IPS DF 4.7 (cell line): ENCODE measurements around the gene ZNF296.

ENCODE experiments used
- DNase-seq: peaks from one replicate; pipeline ENCODE4 v3.0.0-alpha.2; 2013; ENCODE audit warnings: low spot score; ENCODE audit errors: extremely low read depth

The ZNF296 gene

GRCh38 chr19:45059258-45059965, 16.9 kb downstream of the ZNF296 start:
- no peak for DNase-seq

- no peak for DNase-seq
These were observed 17.6 kb downstream of the ZNF296 start for GRCh38 chr19:45058622-45059159.

GRCh38 chr19:45057444-45057843, 18.8 kb downstream of the ZNF296 start:
- no peak for DNase-seq

DNA sequence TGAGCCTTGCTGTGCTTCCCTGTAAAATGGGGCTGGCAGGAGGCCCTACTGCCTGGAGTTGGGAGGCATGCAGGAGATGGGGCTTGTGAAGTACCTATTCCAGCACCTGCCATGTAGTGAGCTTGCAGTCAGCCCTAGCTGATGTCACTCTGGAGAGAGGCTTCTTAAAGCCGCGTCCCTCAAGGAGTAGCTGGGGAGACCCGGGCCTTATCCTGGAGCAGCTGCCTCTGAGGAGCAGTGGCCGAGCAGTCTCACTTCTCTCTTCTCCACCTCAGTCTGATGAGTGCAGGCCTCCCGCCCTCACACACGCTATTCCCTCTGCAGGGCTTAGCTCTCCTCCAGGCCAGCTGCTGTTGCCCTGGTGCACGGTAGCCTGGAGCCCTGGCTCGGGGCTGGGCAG, 19.4 kb downstream of the ZNF296 start:
- DNase-seq, result no peak

DNA sequence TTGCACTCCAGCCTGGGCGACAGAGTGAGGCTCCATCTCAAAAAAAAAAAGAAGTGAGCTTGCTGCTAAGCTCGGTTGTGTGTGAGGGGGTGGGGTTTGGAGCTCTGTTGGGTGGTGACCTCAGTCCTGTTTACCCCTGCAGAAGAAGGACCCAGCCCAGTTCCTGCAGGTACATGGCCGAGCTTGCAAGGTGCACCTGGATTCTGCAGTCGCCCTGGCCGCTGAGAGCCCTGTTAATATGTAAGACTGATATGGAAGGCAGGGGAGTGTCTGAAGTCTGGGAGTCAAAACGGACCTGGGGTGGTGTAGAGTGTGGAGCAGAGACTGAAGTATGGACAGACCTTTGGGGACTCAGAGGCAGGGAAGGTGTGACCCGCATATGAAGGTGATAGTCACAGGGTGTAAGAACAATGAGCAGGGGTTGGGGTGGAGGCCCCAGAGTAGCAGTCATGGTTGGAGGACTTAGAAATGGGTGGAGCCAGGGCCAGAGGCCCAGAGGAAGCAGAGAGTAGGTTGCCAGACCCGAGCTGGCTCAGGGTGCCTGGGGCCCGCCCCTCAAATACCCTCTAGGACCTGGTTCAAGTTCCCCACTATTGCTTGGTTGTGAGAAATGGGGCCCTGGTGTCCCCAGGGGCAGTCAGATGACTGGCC, 24.2 kb downstream of the ZNF296 start:
- no peak for DNase-seq

GRCh38 chr19:45050036-45050435, 26.2 kb downstream of the ZNF296 start:
- DNase-seq, result no peak

DNA sequence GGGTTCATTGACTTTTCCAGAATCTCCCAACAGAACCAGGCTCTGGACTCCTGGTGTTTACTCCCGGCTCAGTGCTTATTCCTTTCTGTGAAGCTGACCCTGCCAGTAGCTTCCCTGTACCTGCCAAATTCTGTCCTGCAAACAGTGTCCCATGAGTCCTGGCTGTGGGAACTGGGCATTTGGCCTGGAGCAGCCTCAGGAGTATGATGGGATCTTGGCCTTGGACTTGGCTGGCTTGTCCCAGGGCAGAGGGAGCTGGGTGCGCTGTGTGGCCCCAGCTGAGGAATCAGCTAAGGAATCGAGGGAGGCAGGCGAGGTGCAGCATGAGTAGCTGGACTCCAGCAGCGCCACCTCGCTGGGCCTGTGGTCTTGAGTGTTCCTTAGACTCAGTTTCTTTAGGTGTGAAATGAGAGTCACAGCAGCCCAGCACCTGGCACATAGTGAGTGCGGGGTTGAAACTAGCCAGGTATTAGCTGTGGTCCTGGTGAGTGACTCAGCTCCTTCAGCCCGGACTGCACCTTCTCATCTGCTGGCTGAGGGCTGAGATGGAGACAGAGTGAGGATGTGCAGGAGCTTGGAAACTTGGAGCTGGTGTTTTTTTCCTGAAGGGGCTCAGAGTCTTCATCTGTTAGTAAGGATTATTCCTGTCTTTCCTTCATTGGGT, 27.1 kb downstream of the ZNF296 start:
- DNase-seq, result no peak

DNA sequence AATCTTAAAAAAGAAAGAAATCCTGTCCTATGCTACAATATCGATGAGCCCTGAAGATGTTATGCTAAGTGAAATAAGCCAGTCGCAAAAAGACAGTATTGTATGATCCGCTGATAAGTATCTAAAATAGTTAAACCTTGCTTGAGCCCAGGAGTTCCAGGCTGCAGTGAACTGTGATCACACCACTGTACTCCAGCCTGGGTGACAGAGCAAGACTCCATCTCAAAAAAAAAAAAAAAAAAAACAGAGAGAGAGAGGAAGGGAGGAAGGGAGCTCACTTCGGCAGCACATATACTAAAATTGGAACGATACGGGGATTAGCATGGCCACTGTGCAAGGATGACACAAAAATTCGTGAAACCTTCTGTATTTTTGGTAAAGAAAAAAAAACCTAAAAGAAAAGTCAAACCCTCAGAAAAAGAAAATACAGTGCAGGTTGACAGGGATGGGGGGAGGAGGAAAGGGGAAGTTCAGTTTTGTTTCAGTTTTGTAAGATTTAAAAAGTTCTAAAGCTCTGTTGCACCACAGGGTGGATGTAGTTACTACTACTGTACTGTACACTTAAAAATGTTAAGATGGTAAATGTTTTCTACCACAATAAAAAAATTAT, 29.0 kb downstream of the ZNF296 start:
- DNase-seq, result no peak

DNA sequence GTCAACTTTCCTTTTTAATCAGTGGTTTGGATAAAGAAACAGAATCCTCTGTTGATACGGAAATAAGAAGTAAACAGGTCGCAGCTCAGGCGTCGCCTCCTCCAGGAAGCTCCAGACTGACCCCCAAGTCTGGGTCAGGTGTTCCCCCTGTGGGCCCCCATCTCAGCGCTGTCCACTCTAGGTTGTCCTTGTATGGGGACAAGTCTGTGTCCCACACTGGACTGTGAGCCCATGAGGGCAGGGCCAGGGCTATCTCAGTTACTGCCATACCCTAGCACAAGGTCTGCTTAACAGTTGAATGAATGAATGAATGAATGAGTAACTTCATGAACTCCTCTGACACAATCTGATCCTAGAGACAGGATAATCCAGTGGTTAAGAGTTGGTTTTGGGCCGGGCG, 29.9 kb downstream of the ZNF296 start:
- no peak for DNase-seq

- DNase-seq, result no peak
These were observed 30.5 kb downstream of the ZNF296 start for GRCh38 chr19:45045671-45046353.

- DNase-seq, result no peak
These were observed 35.2 kb downstream of the ZNF296 start for GRCh38 chr19:45041125-45041524.

DNA sequence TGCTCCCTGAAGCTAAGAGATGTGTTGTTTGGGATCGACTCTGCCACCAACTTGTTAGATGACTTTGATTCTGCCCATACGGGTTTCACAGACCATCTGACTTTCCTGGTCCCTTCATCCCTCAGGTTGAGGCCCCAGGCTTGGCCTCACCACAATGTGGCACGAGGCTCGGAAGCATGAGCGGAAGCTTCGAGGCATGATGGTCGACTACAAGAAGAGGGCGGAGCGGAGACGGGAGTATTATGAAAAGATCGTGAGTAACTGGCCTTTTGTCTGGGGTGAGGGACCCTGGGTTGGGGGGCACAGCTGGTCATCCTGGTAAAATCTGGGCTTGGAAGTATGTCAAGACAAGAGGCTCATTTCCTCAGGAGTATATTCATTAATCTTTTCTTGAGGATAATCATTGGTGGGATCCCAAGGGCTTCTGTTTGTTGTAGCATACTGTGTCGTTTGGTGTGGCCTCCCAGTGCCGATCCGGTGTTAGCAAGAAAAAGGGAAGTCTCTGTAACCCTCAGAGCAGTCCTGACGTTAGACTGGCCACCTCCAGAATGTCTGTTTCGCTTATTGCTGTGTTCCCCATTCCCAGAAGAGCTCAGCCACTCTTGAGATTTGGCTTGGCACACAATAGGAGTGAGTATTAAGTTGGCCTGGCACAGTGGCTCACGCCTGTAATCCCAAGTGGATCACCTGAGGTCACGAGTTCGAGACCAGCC, 36.1 kb downstream of the ZNF296 start:
- no peak for DNase-seq

DNA sequence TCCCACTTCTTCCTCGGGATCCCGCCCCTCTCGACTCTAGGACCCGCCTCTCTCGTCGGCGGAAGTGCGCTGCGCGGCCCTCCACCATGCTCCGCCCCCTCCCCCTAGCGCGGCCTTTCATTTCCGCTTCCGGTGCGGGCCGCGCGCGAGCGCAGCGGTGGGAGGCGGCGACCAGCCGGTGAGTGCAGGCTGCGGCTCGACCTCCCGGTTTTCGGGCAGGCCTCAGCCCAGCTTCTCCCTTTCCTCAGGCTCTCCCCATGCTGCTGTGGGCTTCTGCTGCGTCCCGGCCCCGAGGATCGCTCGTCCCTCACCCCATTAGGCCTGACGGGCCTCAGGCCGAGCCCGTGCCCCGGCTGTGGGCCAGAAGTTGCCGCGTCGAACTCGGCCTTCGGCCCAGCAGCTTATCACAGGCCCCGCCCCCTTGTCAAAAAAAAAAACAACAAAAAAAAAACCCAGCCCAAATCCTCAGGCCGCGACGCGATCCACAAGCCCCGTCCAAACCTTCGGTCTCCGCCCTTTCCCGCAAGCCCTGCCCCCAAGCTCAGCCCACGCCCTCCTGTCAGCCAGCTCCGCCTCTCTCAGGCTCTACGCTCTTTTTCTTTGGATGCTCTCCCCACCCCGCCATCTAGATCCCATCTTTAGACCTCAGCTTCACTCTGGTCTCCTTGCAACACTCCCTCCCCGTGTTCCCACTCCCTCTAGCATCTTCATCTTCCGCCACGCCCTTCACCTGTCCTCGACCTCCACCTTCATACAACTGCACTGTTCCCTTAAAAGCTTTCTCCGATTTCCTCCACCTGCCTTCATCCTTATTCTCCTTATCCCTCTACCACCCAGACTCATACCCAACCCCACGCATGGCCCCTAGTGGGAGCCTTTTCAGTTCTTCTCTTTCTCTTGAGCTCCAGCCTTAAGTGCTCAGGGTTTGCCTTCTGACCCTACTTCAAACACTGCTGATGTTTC, 37.1 kb downstream of the ZNF296 start, which contains the start of gene CLASRP:
Gene CLASRP (plus strand): TSS at position 115 of the 963 bp plus-strand sequence. CDS start 1,168 bp downstream, outside the sequence.
- no peak for DNase-seq

DNA sequence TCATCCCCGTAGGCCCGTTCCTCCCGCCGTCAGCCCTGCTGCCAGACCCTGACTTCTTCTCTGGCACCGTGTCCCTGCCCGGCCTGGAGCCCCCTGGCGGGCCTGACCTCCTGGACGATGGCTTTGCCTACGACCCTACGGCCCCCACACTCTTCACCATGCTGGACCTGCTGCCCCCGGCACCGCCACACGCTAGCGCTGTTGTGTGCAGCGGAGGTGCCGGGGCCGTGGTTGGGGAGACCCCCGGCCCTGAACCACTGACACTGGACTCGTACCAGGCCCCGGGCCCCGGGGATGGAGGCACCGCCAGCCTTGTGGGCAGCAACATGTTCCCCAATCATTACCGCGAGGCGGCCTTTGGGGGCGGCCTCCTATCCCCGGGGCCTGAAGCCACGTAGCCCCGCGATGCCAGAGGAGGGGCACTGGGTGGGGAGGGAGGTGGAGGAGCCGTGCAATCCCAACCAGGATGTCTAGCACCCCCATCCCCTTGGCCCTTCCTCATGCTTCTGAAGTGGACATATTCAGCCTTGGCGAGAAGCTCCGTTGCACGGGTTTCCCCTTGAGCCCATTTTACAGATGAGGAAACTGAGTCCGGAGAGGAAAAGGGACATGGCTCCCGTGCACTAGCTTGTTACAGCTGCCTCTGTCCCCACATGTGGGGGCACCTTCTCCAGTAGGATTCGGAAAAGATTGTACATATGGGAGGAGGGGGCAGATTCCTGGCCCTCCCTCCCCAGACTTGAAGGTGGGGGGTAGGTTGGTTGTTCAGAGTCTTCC, 38.7 kb downstream of the ZNF296 start:
- DNase-seq, result no peak

- no peak for DNase-seq
These were observed 40.5 kb downstream of the ZNF296 start for GRCh38 chr19:45035755-45036154.

DNA sequence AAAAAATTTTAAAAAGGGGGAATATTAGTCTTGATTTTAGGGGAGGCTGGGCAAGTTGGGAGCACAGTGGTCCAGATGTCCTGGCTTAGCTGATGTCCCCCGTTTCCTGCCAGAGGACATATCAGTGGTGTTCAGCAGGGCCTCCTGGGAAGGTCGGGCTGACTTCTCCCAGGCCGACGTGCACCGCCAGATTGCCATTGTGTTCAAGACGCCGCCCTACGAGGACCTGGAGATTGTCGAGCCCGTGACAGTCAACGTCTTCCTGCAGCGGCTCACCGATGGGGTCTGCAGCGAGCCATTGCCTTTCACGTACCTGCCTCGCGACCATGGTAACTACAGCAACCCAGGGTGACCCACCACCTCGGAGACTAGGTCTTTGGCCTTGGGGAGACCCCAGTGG, 43.9 kb downstream of the ZNF296 start:
- DNase-seq, result no peak

GRCh38 chr19:45030825-45031224, 45.5 kb downstream of the ZNF296 start:
- no peak for DNase-seq

DNA sequence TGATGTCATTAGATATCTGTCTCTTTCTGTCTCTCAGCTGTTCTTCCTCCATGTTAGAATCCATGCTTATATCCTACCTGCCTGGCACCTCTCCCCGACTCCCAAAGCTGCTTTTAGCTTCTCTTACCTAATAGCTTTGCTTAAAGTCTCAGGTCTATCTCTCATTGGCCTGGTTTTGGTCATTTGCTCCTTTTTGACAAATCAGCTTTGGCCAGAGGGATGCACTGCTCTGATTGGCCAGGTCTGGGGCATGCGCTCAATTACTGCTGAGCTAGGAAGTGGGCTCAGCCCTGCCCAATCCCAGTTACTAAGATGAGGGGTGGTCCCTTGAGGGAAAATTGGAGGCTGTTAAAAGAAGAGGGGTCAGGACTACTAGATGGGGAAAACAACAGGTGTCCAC, 48.9 kb downstream of the ZNF296 start:
- no peak for DNase-seq

GRCh38 chr19:45025264-45025663, 51.0 kb downstream of the ZNF296 start:
- no peak for DNase-seq
